Stimulated activated CD8-positive, alpha-beta memory T cell treated with anti-CD3 and anti-CD28 coated beads, Interleukin-2, amount 100 ng/mL, for 48 hours (primary cell): ENCODE measurements around the gene ST8SIA3.
"Not testable (repeated sequence)": the region's sequence is repeated elsewhere in the genome, so short reads cannot be mapped to it uniquely, and the experiment has no call there.

Experiments
- DNase-seq, 2 donors: peaks; one replicate each; pipeline ENCODE4 v3.0.0-alpha.2; 2020; ENCODE audit warnings: low read depth in 2 of 2

Gene ST8SIA3

GRCh38 chr18:57366528-57367081, 14.2 kb downstream of the ST8SIA3 start:
- no peak for DNase-seq

GRCh38 chr18:57372444-57372843, 20.1 kb downstream of the ST8SIA3 start:
- no peak for DNase-seq

GRCh38 chr18:57373017-57373416, 20.7 kb downstream of the ST8SIA3 start:
- DNase-seq = no peak

- DNase-seq = no peak
Measured at GRCh38 chr18:57376503-57376902, 24.1 kb downstream of the ST8SIA3 start.

- no peak for DNase-seq
Measured at GRCh38 chr18:57389271-57389670, 36.9 kb downstream of the ST8SIA3 start.

- DNase-seq = no peak
Measured at GRCh38 chr18:57390044-57390443, 37.7 kb downstream of the ST8SIA3 start.

GRCh38 chr18:57394749-57395148, 42.4 kb downstream of the ST8SIA3 start:
- DNase-seq = not testable (repeated sequence)

- DNase-seq = not testable (repeated sequence)
Measured at GRCh38 chr18:57396831-57397230, 44.5 kb downstream of the ST8SIA3 start.

- no peak for DNase-seq
Measured at GRCh38 chr18:57397440-57398132, 45.2 kb downstream of the ST8SIA3 start.

- DNase-seq = no peak
Measured at GRCh38 chr18:57404345-57404744, 52.0 kb downstream of the ST8SIA3 start.

GRCh38 chr18:57409650-57410049, 57.3 kb downstream of the ST8SIA3 start:
- DNase-seq = no peak

- DNase-seq = no peak
Measured at GRCh38 chr18:57410749-57411148, 58.4 kb downstream of the ST8SIA3 start.

GRCh38 chr18:57416542-57416941, 64.2 kb downstream of the ST8SIA3 start:
- no peak for DNase-seq
